Skeletal muscle satellite cell (primary cell): ENCODE results near the gene LRATD1.
"Not testable (repeated sequence)": the region's sequence is repeated elsewhere in the genome, so short reads cannot be mapped to it uniquely, and the experiment has no call there.

ENCODE experiments used
- H3K27me3 ChIP-seq: 2 replicates; pipeline ENCODE4 v1.7.0; 2013; ENCODE audit warnings: low read length; ENCODE audit not compliant: control insufficient read depth, insufficient read depth
- H3K36me3 ChIP-seq: 2 replicates; pipeline ENCODE4 v1.7.0; 2013; ENCODE audit warnings: mild to moderate bottlenecking, control low read depth, low read length; ENCODE audit not compliant: insufficient read depth
- H3K4me1 ChIP-seq: 2 replicates; pipeline ENCODE4 v1.7.0; 2013; ENCODE audit warnings: low read length; ENCODE audit not compliant: control insufficient read depth, insufficient read depth
- H3K4me2 ChIP-seq: 2 replicates; pipeline ENCODE4 v1.7.0; 2013; ENCODE audit warnings: mild to moderate bottlenecking, low read length
- H3K4me3 ChIP-seq: 2 replicates; pipeline ENCODE4 v1.7.0; 2013; ENCODE audit warnings: low read length
- H3K9ac ChIP-seq: 2 replicates; pipeline ENCODE4 v1.7.0; 2013; ENCODE audit warnings: mild to moderate bottlenecking, low read depth, low read length, moderate library complexity
- H3K9me3 ChIP-seq: replicated peaks from 2 replicates; pipeline ENCODE4 v1.7.0; 2013; ENCODE audit warnings: mild to moderate bottlenecking, control low read depth, low read length

The LRATD1 gene

DNA sequence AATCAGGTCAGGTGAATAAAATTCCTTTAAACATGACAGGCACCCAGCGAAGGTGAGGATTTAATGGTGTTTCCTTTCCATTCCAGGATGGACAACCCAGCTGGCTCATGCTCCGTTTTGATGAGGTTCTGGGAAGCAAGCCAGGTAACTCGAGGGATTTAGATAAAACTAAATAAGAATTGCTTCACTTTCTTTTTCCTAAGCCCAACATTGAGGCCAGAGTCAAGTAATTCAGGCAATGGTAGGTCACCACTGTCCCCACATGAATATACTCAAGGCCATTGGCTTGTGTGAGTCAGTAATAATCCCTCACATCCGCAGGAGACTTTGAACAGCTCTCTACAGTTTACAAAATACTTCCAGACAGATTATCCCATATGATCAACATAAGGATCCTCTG, 16.2 kb upstream of the LRATD1 start:
- H3K36me3 ChIP-seq = no peaks in the 10 kb centered on the region
- H3K9me3 ChIP-seq = no peaks in the 10 kb centered on the region
- no peak overlapping the region for H3K9ac ChIP-seq
- no peak overlapping the region for H3K4me3 ChIP-seq
- H3K4me2 ChIP-seq = no peak overlapping the region
- no peaks in the 10 kb centered on the region for H3K4me1 ChIP-seq
- no peaks in the 10 kb centered on the region for H3K27me3 ChIP-seq

DNA sequence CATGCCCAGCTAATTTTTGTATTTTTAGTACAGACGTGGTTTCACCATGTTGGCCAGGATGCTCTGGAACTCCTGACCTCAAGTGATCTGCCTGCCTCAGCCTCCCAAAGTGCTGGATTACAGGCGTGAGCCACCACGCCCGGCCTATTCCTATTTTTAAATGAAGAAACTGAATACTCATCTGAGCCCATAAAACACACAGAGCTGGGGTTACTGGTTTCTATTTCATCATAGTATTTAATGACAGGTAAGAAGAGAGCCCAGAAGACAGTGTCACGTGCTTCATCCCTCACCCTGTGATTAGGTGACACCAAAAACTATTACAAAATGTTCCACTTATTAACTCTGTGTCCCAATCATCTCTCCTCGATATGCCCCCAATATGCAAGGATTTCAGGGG, 15.6 kb upstream of the LRATD1 start:
- Histone ChIP-seq H3K36me3 (no peaks in the 10 kb centered on the region), H3K9me3 (no peaks in the 10 kb centered on the region), H3K9ac (no peak overlapping the region), H3K4me3 (no peak overlapping the region), H3K27me3 (no peaks in the 10 kb centered on the region), H3K4me1 (no peaks in the 10 kb centered on the region), H3K4me2 (no peak overlapping the region)

DNA sequence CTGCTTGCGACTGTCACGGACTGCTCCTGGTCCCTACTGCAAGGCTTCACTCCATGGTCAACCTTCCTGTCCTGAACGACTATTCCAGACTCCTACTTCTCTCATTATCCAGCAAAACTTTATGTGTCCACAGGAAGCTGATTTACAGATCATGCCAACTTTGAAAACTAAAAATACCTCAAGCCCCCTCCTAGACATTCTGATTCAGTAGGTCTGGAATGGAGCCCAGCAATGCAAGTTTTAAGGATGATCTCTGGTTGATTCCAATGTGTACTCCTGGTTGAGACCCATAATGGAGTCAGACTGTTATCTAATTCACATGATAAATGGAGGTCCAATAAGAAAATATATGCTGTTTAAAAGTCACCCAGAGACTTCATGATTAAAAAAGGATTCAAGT, 13.1 kb upstream of the LRATD1 start:
- no peaks in the 10 kb centered on the region for H3K36me3 ChIP-seq
- H3K4me3 ChIP-seq = no peak overlapping the region
- no peaks in the 10 kb centered on the region for H3K9me3 ChIP-seq
- H3K4me1 ChIP-seq = no peaks in the 10 kb centered on the region
- no peaks in the 10 kb centered on the region for H3K27me3 ChIP-seq
- H3K4me2 ChIP-seq = no peak overlapping the region
- H3K9ac ChIP-seq = no peak overlapping the region

DNA sequence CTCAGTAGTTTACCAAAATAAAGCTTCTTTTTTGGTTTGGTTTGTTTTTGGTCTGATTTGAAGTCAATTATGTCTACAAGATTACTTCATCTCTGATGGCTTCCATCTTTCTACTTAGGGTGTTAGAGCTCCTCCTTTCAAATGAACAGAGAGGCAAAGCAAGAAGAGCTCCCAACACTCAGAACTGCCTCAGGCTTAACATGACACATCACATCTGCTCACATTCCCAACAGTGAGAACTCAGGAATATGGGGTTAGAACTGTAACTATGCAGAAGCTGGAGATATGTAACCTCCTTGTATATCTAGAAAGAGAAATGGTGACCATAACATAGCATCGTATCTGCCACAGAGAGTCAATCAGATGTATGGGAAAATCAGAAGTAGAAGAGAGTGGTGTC, 11.4 kb upstream of the LRATD1 start:
- Histone ChIP-seq H3K4me2 (no peak overlapping the region), H3K9me3 (no peaks in the 10 kb centered on the region), H3K4me1 (no peaks in the 10 kb centered on the region)

DNA sequence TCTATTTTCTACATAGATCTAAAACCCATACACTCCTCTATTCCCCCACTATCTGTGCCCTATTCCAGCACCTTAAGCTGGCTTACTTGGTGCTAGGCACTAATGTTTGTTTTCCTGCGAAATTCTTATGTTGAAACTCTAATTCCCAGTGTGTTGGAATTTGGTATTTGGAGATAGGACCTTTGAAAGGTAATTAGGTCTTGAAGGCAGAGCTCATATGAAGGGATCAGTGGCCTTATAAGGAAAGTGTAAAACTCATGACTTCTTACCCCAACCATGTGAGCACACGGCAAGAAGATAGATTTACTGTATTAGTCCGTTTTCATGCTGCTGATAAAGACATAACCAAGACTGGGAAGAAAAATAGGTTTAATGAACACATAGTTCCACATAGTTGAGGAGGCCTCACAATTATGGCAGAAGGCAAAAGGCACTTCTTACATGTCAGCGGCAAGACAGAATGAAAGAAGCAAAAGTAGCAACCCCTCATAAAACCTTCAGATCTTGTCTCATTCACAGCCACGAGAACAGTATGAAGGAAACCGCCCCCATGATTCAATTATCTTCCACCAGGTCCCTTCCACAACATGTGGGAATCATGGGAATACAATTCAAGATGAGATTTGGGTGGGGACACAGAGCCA, 10.5 kb upstream of the LRATD1 start:
- H3K4me3 ChIP-seq = no peak overlapping the region
- H3K4me1 ChIP-seq = no peaks in the 10 kb centered on the region
- H3K9me3 ChIP-seq = no peaks in the 10 kb centered on the region
- H3K9ac ChIP-seq = no peak overlapping the region
- H3K4me2 ChIP-seq = no peak overlapping the region
- H3K27me3 ChIP-seq = no peaks in the 10 kb centered on the region
- no peaks in the 10 kb centered on the region for H3K36me3 ChIP-seq

More for the DNA sequence above, 11.4 kb upstream of the LRATD1 start:
- Histone ChIP-seq H3K9ac (no peak overlapping the region), H3K4me3 (no peak overlapping the region), H3K36me3 (no peaks in the 10 kb centered on the region), H3K27me3 (no peaks in the 10 kb centered on the region)

DNA sequence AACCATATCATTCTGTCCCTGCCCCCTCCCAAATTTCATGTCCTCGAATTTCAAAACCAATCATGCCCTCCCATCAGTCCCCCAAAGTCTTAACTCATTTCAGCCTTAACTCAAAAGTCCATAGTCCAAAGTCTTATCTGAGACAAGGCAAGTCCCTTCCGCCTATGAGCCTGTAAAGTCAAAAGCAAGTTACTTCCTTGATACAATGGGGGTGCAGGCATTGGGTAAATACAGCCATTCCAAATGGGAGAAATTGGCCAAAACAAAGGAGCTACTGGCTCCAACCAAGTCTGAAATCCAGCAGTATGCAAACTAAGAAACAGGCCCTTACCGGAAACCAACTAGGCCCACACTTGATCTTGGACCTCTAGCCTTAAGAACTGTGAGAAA, 10.0 kb upstream of the LRATD1 start:
- H3K4me1 ChIP-seq, H3K9me3 ChIP-seq, H3K4me3 ChIP-seq, H3K27me3 ChIP-seq, H3K9ac ChIP-seq, H3K36me3 ChIP-seq, H3K4me2 ChIP-seq: not testable (repeated sequence)

DNA sequence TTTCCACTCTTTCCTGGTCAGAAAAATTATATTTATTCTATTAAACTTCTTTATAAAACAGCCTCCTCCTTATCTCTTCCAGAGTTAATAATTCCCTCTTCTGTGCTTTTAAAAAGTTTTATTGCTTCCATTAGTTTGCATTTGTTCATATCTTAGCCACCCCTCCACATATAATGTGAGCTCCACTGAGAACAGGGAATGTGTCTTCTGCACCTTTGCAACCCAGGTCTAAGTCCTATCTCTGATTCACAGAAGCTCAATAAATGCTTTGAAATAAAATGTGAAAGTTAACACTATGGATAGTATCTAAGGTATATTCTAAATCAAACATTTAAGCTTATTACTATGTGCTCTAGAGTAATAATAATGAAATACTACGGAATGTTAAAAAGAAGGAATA, 9.3 kb upstream of the LRATD1 start:
- H3K4me2 ChIP-seq = no peak overlapping the region
- H3K36me3 ChIP-seq = no peaks in the 10 kb centered on the region
- H3K9me3 ChIP-seq = no peaks in the 10 kb centered on the region
- no peak overlapping the region for H3K4me3 ChIP-seq
- no peak overlapping the region for H3K9ac ChIP-seq
- no peaks in the 10 kb centered on the region for H3K4me1 ChIP-seq
- H3K27me3 ChIP-seq = no peaks in the 10 kb centered on the region

DNA sequence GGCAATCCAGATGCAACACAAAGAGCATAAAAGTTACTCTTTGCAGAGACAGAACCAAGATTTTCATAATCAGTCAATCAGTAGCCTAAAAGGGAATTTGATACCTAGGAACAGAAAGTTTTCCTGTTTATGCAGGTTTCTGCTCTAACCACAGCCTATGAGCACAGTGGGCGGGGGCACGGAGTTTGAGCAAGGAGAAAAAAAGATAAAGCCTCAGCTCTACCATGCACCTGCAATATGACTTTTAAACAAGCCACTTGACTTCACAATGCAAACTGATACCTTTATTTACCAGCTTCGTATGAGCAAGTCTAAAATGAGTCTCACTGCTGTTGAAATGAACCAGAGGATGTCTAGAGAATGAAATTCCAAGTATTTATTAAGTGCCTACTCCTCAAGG, 5.6 kb upstream of the LRATD1 start:
- Histone ChIP-seq H3K36me3 (no peaks in the 10 kb centered on the region), H3K4me2 (no peak overlapping the region), H3K9me3 (no peaks in the 10 kb centered on the region), H3K27me3 (peaks cover 4% of the 10 kb centered on the region), H3K9ac (no peak overlapping the region), H3K4me3 (no peak overlapping the region), H3K4me1 (no peaks in the 10 kb centered on the region)

DNA sequence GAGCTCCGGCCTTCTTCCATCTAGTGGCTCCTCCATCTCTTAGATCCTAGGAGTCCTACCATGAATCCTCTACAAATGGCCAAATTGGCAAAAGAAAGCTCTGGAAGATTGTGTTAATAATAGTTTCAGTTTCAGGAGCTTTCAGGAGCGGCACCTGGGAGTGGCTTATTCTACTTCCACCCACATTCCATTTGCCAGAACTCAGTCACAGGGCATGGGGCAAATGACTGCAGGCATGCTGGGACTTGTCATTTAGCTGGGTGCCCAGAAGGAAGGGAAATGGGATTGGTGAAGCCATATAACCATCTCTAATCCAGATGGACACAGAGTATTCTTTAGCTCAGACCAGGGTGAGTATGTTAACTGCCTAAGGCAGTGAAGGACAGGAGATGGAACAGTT, 3.6 kb upstream of the LRATD1 start:
- Histone ChIP-seq H3K9me3 (no peaks in the 10 kb centered on the region), H3K9ac (no peak overlapping the region), H3K4me3 (no peak overlapping the region), H3K27me3 (peaks cover 14% of the 10 kb centered on the region), H3K4me2 (no peak overlapping the region), H3K4me1 (peaks cover 12% of the 10 kb centered on the region), H3K36me3 (no peaks in the 10 kb centered on the region)

DNA sequence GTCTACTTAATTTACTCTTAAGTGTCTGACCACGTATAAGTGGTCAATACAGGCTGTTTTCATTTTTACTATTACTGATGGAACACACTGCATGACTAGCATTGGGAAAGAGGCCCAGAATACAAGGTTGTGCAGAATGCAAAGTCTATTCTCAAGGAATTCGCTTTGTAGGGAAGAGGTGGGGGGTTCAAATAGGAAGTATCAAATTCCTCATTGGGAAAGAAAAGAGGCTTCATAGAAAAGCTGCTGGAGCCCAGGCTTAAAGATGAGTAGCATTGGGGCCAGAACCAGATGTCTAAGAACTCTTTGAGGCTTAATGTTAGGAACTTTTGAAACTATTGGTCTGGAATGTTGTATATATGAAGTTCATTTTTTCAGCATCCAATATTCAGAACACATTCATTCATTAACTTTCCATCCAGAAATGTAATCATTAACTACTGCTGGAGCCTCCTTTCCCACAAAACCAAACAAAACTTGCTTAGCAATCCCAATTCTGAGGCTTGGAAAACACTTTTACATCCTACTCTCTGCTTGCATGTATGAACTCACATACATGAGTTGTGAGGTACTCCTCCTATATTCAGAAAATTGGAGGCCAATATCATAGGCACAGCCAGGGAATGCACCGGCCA, 994 bp upstream of the LRATD1 start:
- Histone ChIP-seq H3K9me3 (no peaks in the 10 kb centered on the region), H3K4me2 (peak overlapping the region; percentile 89), H3K4me1 (peaks cover 21% of the 10 kb centered on the region), H3K9ac (peak overlapping the region; percentile 67), H3K4me3 (peak overlapping the region; percentile 72), H3K36me3 (no peaks in the 10 kb centered on the region), H3K27me3 (peaks cover 14% of the 10 kb centered on the region)

DNA sequence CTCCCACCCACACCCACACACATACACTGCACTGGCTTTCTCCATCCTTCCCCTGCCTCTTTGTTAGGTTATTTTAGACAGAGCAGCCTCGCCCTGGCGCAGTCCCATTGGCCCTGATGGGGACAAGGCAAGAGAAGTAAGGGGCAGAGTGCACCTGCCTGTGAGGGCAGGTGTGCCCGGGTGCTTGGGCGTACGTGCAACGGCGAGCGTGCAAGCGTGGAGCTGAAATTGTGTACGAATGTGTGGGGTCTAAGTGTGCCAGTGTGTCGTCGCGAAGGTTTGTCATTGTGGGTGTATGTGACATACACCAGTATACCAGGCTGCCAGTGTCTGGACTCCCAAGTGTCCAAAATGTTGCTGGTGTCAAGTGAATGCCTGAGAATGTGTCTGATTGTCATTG, 544 bp downstream of the LRATD1 start:
- Histone ChIP-seq H3K36me3 (no peaks in the 10 kb centered on the region), H3K9me3 (no peaks in the 10 kb centered on the region), H3K4me3 (peak overlapping the region; percentile 72), H3K4me2 (peak overlapping the region; percentile 89), H3K4me1 (peaks cover 21% of the 10 kb centered on the region), H3K27me3 (peaks cover 14% of the 10 kb centered on the region), H3K9ac (peak overlapping the region; percentile 67)
